C4-2B (cell line): ENCODE data around the gene GOLPH3.

Experiments used
- H3K27ac ChIP-seq: fragments of 450-650 bp; 2 replicates; pipeline ENCODE4 v1.5.1; 2017
- ZFX ChIP-seq: fragments of 450-650 bp; IDR thresholded peaks from 2 replicates; pipeline ENCODE4 v1.6.1; 2017
- TF ChIP-seq, protein P1 (sequence below): fragments of 450-650 bp; conservative IDR thresholded peaks from 2 replicates; pipeline ENCODE4 v1.5.1; 2017; ENCODE audit warnings: mild to moderate bottlenecking

The GOLPH3 gene

DNA sequence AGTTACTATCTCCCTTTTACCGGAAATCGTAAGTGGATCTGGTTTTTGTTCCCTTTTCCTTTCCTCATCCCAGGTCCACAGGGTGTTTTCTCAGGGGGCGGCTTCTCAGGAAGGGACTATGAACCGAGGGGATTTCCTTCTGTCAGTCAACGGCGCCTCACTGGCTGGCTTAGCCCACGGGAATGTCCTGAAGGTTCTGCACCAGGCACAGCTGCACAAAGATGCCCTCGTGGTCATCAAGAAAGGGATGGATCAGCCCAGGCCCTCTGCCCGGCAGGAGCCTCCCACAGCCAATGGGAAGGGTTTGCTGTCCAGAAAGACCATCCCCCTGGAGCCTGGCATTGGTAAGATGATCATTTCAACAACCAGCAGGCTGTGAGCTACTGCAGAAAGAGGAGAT is 75.8 kb downstream of the GOLPH3 start:
- no peak overlapping the region for H3K27ac ChIP-seq
- no peak for TF ChIP-seq ZFX
- TF ChIP-seq, protein P1, sequence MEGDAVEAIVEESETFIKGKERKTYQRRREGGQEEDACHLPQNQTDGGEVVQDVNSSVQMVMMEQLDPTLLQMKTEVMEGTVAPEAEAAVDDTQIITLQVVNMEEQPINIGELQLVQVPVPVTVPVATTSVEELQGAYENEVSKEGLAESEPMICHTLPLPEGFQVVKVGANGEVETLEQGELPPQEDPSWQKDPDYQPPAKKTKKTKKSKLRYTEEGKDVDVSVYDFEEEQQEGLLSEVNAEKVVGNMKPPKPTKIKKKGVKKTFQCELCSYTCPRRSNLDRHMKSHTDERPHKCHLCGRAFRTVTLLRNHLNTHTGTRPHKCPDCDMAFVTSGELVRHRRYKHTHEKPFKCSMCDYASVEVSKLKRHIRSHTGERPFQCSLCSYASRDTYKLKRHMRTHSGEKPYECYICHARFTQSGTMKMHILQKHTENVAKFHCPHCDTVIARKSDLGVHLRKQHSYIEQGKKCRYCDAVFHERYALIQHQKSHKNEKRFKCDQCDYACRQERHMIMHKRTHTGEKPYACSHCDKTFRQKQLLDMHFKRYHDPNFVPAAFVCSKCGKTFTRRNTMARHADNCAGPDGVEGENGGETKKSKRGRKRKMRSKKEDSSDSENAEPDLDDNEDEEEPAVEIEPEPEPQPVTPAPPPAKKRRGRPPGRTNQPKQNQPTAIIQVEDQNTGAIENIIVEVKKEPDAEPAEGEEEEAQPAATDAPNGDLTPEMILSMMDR: no peak

- H3K27ac ChIP-seq: no peak overlapping the region
Observed at GRCh38 chr5:32096891-32097595, 77.1 kb downstream of the GOLPH3 start.

GRCh38 chr5:32095261-32095671 is 78.9 kb downstream of the GOLPH3 start:
- TF ChIP-seq ZFX: no peak
- TF ChIP-seq, protein P1: no peak
- H3K27ac ChIP-seq: no peak overlapping the region

More at GRCh38 chr5:32096891-32097595, 77.1 kb downstream of the GOLPH3 start:
- TF ChIP-seq ZFX: no peak
- TF ChIP-seq, protein P1: no peak

DNA sequence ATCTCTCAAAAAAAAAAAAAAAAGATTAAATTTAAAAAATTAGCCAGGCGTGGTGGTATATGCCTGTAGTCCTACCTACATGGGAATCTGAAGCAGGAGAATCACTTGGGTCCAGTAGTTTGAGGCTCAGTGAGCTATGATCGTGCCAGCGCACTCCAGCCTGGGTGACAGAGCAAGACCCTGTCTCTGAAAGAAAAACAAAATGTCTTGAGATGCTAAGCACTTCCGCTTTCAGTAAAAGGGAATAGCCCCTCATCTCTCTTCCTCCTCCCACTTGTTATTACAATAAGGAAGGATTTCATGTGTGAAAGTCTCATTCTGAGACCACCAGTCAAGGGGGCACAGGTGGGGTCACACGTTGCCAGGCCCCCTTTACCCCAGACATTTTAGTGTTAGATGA is 79.4 kb downstream of the GOLPH3 start:
- no peak overlapping the region for H3K27ac ChIP-seq
- no peak for TF ChIP-seq ZFX
- TF ChIP-seq, protein P1: no peak

GRCh38 chr5:32092938-32093812 is 80.9 kb downstream of the GOLPH3 start:
- H3K27ac ChIP-seq: no peak overlapping the region
- TF ChIP-seq ZFX: no peak
- TF ChIP-seq, protein P1: peak; percentile 87

GRCh38 chr5:32090755-32091128 is 83.4 kb downstream of the GOLPH3 start:
- no peak overlapping the region for H3K27ac ChIP-seq
- TF ChIP-seq ZFX: no peak
- TF ChIP-seq, protein P1: no peak

GRCh38 chr5:32090026-32090754 is 83.9 kb downstream of the GOLPH3 start:
- no peak overlapping the region for H3K27ac ChIP-seq
- TF ChIP-seq ZFX: no peak
- TF ChIP-seq, protein P1: no peak
